Measurements from ENCODE around the gene PHB1.

GRCh38 chr17:49375544-49375943 lies 39.1 kb downstream of the PHB1 start:
- TF ChIP-seq, protein P1, sequence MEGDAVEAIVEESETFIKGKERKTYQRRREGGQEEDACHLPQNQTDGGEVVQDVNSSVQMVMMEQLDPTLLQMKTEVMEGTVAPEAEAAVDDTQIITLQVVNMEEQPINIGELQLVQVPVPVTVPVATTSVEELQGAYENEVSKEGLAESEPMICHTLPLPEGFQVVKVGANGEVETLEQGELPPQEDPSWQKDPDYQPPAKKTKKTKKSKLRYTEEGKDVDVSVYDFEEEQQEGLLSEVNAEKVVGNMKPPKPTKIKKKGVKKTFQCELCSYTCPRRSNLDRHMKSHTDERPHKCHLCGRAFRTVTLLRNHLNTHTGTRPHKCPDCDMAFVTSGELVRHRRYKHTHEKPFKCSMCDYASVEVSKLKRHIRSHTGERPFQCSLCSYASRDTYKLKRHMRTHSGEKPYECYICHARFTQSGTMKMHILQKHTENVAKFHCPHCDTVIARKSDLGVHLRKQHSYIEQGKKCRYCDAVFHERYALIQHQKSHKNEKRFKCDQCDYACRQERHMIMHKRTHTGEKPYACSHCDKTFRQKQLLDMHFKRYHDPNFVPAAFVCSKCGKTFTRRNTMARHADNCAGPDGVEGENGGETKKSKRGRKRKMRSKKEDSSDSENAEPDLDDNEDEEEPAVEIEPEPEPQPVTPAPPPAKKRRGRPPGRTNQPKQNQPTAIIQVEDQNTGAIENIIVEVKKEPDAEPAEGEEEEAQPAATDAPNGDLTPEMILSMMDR (conservative IDR thresholded peaks at IDR 0.05), result no peak
- TF ChIP-seq ZFX (IDR thresholded peaks at IDR 0.05), result no peak

Measured in C4-2B (cell line).